ENCODE results near the gene PRR15L. TPM values are rescaled to one million over a fixed set of nuclear protein-coding genes. Genes with fewer than 3 reads are reported as not detected.

PRR15L gene
- total and polyA plus RNA-seq, 7 donors = 0.04 to 0.17 TPM; not detected in 5

DNA sequence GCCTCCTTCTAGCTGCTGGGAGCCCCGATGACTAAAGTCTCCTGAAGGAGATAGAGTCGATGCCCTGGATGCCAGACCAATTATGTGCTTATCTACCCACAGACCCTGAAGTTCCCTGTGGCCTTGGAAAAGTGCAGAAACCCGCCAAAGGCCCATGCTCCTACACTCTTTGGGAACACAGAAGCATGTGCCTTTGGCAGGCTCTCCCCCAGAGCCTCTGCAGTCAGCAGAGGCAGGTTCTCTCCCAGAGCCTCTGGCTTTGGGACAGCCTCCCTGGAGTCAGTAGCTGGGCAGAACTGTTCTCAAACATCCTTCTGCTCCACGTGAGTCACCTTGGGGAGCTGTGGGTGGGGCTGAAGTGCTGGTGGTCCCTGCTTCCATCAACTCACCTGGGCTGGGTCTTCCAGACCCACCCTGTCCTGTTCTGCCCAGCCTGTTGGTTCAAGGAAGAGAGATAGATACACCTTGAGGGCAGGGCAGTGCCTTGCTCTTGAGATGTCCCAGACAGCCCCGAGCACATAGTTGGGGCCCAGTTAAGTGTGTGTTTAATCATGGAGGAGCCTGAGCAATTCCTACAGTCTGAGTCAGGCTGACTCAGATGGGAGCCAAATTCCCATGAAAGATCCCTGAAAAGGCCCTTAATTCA, 10.0 kb upstream of the PRR15L start:
- TF ChIP-seq, protein P1, sequence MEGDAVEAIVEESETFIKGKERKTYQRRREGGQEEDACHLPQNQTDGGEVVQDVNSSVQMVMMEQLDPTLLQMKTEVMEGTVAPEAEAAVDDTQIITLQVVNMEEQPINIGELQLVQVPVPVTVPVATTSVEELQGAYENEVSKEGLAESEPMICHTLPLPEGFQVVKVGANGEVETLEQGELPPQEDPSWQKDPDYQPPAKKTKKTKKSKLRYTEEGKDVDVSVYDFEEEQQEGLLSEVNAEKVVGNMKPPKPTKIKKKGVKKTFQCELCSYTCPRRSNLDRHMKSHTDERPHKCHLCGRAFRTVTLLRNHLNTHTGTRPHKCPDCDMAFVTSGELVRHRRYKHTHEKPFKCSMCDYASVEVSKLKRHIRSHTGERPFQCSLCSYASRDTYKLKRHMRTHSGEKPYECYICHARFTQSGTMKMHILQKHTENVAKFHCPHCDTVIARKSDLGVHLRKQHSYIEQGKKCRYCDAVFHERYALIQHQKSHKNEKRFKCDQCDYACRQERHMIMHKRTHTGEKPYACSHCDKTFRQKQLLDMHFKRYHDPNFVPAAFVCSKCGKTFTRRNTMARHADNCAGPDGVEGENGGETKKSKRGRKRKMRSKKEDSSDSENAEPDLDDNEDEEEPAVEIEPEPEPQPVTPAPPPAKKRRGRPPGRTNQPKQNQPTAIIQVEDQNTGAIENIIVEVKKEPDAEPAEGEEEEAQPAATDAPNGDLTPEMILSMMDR (IDR thresholded peaks at IDR 0.05) = no peak
- no peak for DNase-seq
- ATAC-seq = no peak
- Histone ChIP-seq H3K4me3 (no peak overlapping the region), H3K4me1 (no peaks in the 10 kb centered on the region), H3K27ac (no peak overlapping the region), H3K36me3 (ENCODE audit: insufficient read depth in 1 of 2, low read depth in 1 of 2) (no peaks in the 10 kb centered on the region), H3K27me3 (ENCODE audit: insufficient read depth in 3 of 3, low read length in 2 of 3) (no peaks in the 10 kb centered on the region), H3K9me3 (no peaks in the 10 kb centered on the region)
- 52 to 69% (median 61%) methylated on average over 4 to 5 of the region's 5 CpGs for WGBS, 3 donors
- intact Hi-C loops (cut with DNase I) = no loop called here

DNA sequence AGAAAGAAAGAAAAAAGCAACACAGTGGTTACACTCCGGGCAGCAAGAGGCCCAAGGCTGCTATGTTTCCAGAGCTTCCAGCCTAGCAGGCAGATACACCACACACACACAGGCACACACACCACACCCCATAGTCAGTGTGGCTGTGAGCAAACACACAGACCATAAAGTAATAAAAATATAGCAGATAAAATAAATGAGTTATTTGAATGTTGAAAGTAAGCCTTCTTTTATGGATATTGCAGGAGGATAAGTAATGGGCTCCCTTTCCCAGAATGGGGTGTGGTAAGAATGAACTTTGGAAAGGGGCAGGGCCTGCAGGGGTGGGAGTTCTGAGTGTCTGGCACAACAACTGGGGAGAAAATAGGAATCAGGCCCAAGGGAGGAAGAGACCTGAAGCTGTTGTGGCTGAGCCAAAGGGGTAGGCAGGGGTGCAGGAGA, 8.4 kb upstream of the PRR15L start:
- intact Hi-C loops (cut with DNase I) = no loop called here
- Histone ChIP-seq H3K4me1 (no peaks in the 10 kb centered on the region), H3K27ac (no peak overlapping the region), H3K27me3 (ENCODE audit: insufficient read depth in 3 of 3, low read length in 2 of 3) (no peaks in the 10 kb centered on the region), H3K4me3 (no peak overlapping the region), H3K36me3 (ENCODE audit: insufficient read depth in 1 of 2, low read depth in 1 of 2) (no peaks in the 10 kb centered on the region), H3K9me3 (no peaks in the 10 kb centered on the region)
- DNase-seq = no peak
- 43 to 81% (median 66%) methylated on average over 1 of the region's 1 CpG for WGBS, 3 donors
- no peak for ATAC-seq
- TF ChIP-seq, protein P1 (IDR thresholded peaks at IDR 0.05) = no peak

DNA sequence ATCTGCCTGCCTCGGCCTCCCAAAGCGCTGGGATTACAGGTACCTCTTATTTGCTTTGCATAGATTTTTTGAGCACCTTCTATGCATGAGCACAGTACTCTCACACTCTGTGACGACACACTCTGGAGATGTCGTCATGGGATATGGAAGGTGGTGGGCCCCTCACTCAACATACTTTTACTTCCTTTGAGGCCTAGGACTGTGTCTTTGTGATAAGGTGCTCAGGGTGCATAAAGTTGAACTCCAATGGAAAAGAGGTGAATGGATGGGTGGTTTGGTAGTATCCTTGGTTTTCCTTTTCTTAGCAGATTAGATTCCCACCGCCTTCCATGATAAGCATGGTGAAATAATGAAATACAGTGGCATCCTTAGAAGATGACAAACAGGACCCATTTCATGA, 7.2 kb upstream of the PRR15L start:
- no peaks in the 10 kb centered on the region for H3K36me3 ChIP-seq (ENCODE audit: insufficient read depth in 1 of 2, low read depth in 1 of 2)
- H3K9me3 ChIP-seq = no peaks in the 10 kb centered on the region
- TF ChIP-seq, protein P1 (IDR thresholded peaks at IDR 0.05) = no peak
- H3K27me3 ChIP-seq (ENCODE audit: insufficient read depth in 3 of 3, low read length in 2 of 3) = no peaks in the 10 kb centered on the region
- ATAC-seq = no peak
- intact Hi-C loops (cut with DNase I) = no loop called here
- no peak overlapping the region for H3K27ac ChIP-seq
- H3K4me3 ChIP-seq = no peak overlapping the region
- 92 to 97% (median 92%) methylated on average over 5 of the region's 5 CpGs for WGBS, 3 donors
- no peak for DNase-seq
- H3K4me1 ChIP-seq = no peaks in the 10 kb centered on the region

DNA sequence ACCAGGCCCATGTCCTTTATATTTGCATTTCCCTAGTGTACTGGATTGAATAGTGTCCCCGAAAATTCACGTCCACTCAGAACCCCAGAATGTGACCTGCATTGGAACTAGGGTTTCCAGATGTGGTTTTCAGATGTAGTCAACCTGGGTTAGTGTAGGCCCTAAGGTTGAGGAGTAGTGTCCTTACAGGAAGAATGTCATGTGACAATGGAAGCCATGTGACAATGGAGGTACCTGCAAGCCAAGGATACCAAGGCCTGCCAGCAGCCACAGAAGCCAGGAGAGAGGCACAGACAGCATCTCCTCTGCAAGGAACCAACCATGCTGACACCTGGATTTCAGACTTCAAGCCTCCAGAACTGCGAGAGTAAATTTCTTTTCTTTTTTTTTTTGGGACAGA, 5.2 kb upstream of the PRR15L start:
- Histone ChIP-seq H3K27me3 (ENCODE audit: insufficient read depth in 3 of 3, low read length in 2 of 3) (no peaks in the 10 kb centered on the region), H3K36me3 (ENCODE audit: insufficient read depth in 1 of 2, low read depth in 1 of 2) (no peaks in the 10 kb centered on the region), H3K9me3 (no peaks in the 10 kb centered on the region), H3K4me1 (no peaks in the 10 kb centered on the region), H3K4me3 (no peak overlapping the region), H3K27ac (no peak overlapping the region)
- no peak for DNase-seq
- ATAC-seq = no peak
- WGBS, 3 donors = 77 to 91% (median 88%) methylated on average over 3 of the region's 3 CpGs
- TF ChIP-seq, protein P1 (IDR thresholded peaks at IDR 0.05) = no peak
- intact Hi-C loops (cut with DNase I) = no loop called here

DNA sequence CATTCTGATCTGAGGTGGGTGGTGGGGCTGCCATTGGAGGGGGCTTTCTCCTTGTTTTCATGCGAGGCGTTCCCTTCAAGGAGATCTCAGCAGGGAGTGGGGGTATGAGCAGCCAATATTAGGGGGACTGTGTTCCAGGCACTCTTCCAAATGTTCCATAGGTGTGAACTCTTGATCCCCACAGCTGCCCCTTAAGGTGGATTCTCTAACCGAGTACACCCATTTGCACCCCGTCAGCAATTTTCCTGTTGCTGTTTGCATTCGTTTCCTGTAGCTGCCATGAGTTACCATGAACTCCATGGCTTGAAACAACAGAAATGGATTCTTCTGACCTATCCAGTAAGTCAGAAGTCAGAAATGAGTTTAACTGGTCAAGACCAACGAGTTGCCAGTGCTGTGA, 3.7 kb upstream of the PRR15L start:
- Histone ChIP-seq H3K27me3 (ENCODE audit: insufficient read depth in 3 of 3, low read length in 2 of 3) (no peaks in the 10 kb centered on the region), H3K27ac (no peak overlapping the region), H3K4me3 (no peak overlapping the region), H3K36me3 (ENCODE audit: insufficient read depth in 1 of 2, low read depth in 1 of 2) (no peaks in the 10 kb centered on the region), H3K9me3 (no peaks in the 10 kb centered on the region), H3K4me1 (no peaks in the 10 kb centered on the region)
- DNase-seq (no peak), ATAC-seq (no peak)
- TF ChIP-seq, protein P1 (IDR thresholded peaks at IDR 0.05) = no peak
- intact Hi-C loops (cut with DNase I) = no loop called here
- WGBS, 3 donors = 80 to 87% (median 83%) methylated on average over 6 of the region's 6 CpGs

All from psoas muscle (tissue), 8 donors.